Activated naive CD8-positive, alpha-beta T cell treated with anti-CD3 and anti-CD28 coated beads, Interleukin-2, amount 50 U/mL, for 24 hours (primary cell): Measurements from ENCODE around the gene ACKR1.
A peak's percentile ranks its signal among the peaks of the same experiment; 100 is the strongest.

Experiments used
- ATAC-seq: fragments of 150-1000 bp; cut with Tn5 transposase; one replicate; pipeline ENCODE4 v1.10.0; 2021
- DNase-seq: peaks from one replicate; pipeline ENCODE4 v3.0.0; 2021
- H3K27ac Mint-ChIP-seq: one replicate; pipeline ENCODE4 v1.8.0; 2021; ENCODE audit warnings: mild to moderate bottlenecking, mixed read lengths
- H3K27me3 Mint-ChIP-seq: one replicate; pipeline ENCODE4 v1.8.0; 2021; ENCODE audit warnings: mixed read lengths
- H3K36me3 Mint-ChIP-seq: one replicate; pipeline ENCODE4 v1.8.0; 2021; ENCODE audit warnings: low read depth, mixed read lengths
- H3K4me1 Mint-ChIP-seq: one replicate; pipeline ENCODE4 v1.8.0; 2021; ENCODE audit warnings: mixed read lengths
- H3K4me3 Mint-ChIP-seq: one replicate; pipeline ENCODE4 v1.8.0; 2021; ENCODE audit warnings: mild to moderate bottlenecking, moderate library complexity, mixed read lengths
- H3K9me3 Mint-ChIP-seq: one replicate; pipeline ENCODE4 v1.8.0; 2021; ENCODE audit warnings: mixed read lengths

Gene ACKR1

DNA sequence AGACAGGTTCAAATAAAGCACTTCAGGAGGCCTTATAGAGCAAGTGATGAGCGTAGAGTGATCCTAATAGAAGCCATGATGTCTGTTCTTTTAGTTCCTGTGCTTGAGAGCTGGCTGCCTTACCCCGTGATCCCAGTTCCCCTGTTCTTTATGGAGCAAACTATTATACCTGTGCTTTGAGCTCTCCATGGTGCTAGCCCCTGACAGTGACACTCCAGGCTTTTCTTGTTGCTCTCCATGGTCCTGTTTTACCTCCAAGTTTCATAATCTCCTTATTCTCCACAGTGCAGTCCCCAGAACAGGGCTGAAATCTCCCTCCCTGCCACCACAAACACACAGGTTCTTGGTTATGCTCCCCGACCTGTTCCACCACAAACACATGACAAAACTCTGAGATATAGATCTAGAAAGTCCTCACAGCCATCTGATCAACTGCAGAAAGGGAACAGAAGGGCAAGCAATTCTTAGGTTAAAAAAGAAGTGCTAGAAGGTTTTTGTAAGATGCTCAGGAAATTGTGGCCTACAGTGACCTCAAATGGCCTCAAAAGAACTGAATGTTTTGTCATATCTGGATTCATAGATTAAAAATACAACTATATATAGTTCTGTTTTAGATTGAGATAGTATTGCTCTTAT, 27.3 kb upstream of the ACKR1 start:
- Mint-ChIP-seq H3K27ac (no peak overlapping the region), H3K36me3 (no peaks in the 10 kb centered on the region), H3K4me3 (no peak overlapping the region), H3K4me1 (no peaks in the 10 kb centered on the region), H3K9me3 (no peaks in the 10 kb centered on the region), H3K27me3 (peaks cover 41% of the 10 kb centered on the region)
- peak; percentile 20 for ATAC-seq
- peak; percentile 27 for DNase-seq

DNA sequence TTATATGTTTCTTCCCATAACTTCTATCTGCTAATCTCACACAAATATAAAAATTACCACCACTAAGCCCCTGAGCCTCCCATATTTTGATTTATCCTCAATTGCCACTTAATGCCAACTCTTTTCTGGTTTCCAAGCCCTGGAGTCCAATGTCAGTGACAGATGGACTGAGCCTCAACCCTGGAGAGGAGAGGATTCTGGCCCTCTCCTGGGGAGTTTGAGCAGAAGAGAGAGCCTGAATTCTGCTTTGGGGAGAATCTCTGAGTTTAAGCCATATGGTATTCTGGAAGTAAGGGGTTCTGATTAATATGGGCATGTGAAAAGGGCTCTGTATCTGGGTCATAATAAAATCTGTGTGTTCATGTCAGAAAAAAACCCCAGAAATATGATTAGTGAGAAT, 24.8 kb upstream of the ACKR1 start:
- no peak overlapping the region for H3K27ac Mint-ChIP-seq
- DNase-seq = no peak
- no peaks in the 10 kb centered on the region for H3K4me1 Mint-ChIP-seq
- no peaks in the 10 kb centered on the region for H3K36me3 Mint-ChIP-seq
- no peak for ATAC-seq
- no peak overlapping the region for H3K4me3 Mint-ChIP-seq
- H3K27me3 Mint-ChIP-seq = peaks cover 40% of the 10 kb centered on the region
- no peaks in the 10 kb centered on the region for H3K9me3 Mint-ChIP-seq

DNA sequence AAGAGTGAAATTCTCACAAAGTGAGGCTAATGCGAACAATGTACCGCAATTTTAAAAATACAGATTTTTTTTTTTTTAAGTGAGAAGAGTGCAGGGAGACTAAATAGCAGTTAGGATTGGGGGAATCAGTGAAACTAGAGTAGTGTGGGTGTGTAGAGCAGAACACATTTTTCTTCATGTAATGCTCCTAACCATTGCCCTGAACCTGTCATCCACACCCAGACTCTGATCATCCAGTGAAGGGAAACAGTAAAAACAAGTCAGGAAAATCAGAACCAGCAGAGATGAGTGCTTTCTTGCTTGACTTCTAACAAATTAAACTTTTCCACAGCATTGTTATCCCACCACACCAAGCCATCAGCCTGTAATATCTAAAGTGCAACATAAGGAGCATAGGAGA, 24.2 kb upstream of the ACKR1 start:
- no peak for DNase-seq
- H3K4me3 Mint-ChIP-seq = no peak overlapping the region
- H3K4me1 Mint-ChIP-seq = no peaks in the 10 kb centered on the region
- no peak for ATAC-seq
- no peaks in the 10 kb centered on the region for H3K9me3 Mint-ChIP-seq
- no peaks in the 10 kb centered on the region for H3K36me3 Mint-ChIP-seq
- H3K27me3 Mint-ChIP-seq = peaks cover 40% of the 10 kb centered on the region
- H3K27ac Mint-ChIP-seq = no peak overlapping the region

DNA sequence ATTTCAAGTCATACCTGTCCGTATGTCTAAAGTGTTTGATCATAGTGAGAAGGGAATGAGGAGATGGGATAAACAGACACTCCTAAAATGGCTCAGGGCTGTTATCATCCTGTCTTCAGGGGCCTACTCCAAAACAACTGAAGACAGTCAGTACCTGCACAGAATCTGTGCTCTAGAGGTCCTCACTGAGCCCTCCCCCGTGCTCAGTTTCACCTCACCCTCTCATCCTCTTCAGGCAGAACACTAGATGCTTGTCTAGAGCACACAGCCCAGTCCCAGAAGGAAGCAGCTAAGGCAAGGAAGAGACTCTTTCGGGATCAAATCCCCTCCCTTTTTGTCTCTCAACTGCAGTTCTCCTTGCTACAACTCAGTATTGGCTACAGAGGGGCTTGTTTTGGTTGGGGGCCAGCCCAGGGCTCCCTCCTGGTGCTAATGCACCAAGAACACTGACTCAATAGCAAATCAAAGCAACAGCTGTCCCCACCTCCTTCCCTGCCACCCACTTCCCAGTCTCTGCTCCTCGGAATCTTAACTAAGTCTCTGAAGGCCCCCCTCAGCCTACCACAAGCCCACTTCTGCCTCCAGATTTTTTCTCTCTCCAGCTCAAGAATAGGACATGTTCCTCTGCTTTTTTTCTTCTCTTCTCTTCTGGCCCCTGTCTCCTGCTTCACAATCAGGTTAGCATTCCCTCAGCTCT, 23.2 kb upstream of the ACKR1 start:
- ATAC-seq (no peak), DNase-seq (no peak)
- Mint-ChIP-seq H3K9me3 (no peaks in the 10 kb centered on the region), H3K27me3 (peaks cover 41% of the 10 kb centered on the region), H3K27ac (no peak overlapping the region), H3K4me3 (no peak overlapping the region), H3K4me1 (no peaks in the 10 kb centered on the region), H3K36me3 (no peaks in the 10 kb centered on the region)

DNA sequence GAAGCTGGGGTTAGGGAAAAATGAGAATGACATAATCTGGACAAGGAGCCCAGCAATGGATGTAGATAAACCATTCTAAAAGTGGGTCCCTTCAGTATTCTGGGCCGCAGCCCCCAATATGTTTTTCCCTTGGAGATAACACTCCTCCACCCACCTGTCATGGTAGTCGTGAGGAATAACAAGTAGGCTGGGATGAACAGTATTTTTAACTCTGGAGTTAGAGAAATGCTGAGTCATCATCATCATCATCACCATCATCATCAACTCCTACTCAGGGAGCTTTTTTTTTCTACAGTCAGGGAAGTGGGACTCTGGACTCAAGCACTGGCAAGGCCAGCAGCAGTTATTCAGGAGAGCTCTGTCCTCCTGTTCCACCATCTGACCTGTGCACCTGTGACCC, 20.5 kb upstream of the ACKR1 start:
- Mint-ChIP-seq H3K4me1 (no peaks in the 10 kb centered on the region), H3K27ac (no peak overlapping the region), H3K4me3 (no peak overlapping the region), H3K27me3 (peaks cover 63% of the 10 kb centered on the region), H3K9me3 (no peaks in the 10 kb centered on the region), H3K36me3 (no peaks in the 10 kb centered on the region)
- DNase-seq (no peak), ATAC-seq (no peak)

DNA sequence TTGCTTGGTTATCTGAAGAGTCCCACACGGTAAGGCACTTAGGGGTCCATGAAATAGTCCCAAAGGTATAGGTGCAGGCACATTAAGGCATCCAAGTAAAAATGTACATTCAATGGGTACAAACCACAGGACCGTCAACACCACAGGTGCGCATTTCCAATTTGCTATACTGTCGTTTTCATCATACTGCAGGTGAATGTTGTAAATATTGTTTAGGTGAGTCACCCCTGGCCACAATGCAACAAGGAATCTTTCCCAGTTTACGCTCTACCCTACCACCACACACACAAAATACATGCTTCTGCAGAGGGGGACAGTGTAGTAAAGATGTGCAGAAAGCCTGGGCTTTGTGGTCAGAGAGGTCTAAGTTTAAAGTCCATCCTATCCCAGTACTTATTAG, 19.6 kb upstream of the ACKR1 start:
- H3K4me3 Mint-ChIP-seq = no peak overlapping the region
- no peaks in the 10 kb centered on the region for H3K36me3 Mint-ChIP-seq
- H3K9me3 Mint-ChIP-seq = no peaks in the 10 kb centered on the region
- no peaks in the 10 kb centered on the region for H3K4me1 Mint-ChIP-seq
- DNase-seq = no peak
- peaks cover 64% of the 10 kb centered on the region for H3K27me3 Mint-ChIP-seq
- ATAC-seq = no peak
- H3K27ac Mint-ChIP-seq = no peak overlapping the region

DNA sequence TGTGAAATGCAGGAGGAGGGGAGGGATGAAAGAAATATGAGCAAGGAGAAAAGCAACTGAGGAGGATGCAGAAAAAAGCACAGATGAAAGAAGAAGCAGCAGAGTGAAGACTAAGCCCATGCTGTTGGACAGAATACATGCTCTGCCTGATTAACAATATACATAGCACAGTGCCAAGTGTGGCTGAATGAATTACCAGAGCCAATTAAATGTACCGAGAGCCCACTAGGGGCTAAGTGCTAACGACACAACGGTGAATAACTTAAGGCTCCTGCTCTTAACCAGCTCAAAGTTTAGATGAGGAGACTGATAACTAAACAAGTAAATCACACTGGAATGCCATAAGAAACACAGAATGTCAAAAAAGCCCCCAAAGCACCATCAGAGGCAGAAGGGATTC, 17.6 kb upstream of the ACKR1 start:
- no peak overlapping the region for H3K4me3 Mint-ChIP-seq
- ATAC-seq (no peak), DNase-seq (no peak)
- no peaks in the 10 kb centered on the region for H3K9me3 Mint-ChIP-seq
- no peaks in the 10 kb centered on the region for H3K36me3 Mint-ChIP-seq
- no peaks in the 10 kb centered on the region for H3K4me1 Mint-ChIP-seq
- no peak overlapping the region for H3K27ac Mint-ChIP-seq
- peaks cover 70% of the 10 kb centered on the region for H3K27me3 Mint-ChIP-seq

DNA sequence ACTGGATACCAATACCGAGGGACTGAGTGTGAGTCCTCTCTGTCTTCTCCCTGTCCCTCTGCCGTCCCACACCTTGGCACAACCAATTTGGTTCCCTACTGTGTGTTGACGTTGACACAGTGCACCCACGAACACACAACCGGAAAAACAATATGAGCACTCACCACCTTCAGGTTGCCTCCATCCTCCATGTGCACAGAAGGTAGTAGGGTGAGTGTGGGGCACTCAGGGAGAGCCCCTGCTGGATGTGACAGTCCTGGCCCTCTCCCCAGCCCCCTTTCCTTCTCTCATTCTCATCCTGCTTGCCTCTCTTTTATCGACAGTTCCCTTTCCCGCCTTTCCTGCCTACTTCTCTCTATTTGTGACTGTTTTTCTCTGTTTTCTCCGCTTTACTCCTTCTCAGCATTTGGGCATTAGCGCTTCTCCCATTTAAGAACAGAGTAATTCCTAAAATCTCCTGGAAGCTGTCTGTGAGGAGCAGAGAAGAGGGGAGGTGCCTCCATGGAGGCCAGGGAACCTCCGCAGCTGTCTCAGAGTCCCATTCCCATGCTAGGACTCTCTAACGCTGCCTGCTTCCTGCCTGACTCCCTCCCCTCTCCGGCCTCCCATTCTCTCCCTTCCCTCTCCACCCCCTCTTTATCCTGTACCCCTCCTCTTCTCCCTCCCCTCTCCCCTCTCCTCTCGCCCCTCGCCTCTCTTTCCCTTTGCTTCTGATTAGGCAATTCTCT, 16.9 kb upstream of the ACKR1 start:
- no peaks in the 10 kb centered on the region for H3K36me3 Mint-ChIP-seq
- ATAC-seq (no peak), DNase-seq (no peak)
- H3K27me3 Mint-ChIP-seq = peaks cover 70% of the 10 kb centered on the region
- no peak overlapping the region for H3K4me3 Mint-ChIP-seq
- H3K9me3 Mint-ChIP-seq = no peaks in the 10 kb centered on the region
- no peaks in the 10 kb centered on the region for H3K4me1 Mint-ChIP-seq
- no peak overlapping the region for H3K27ac Mint-ChIP-seq

DNA sequence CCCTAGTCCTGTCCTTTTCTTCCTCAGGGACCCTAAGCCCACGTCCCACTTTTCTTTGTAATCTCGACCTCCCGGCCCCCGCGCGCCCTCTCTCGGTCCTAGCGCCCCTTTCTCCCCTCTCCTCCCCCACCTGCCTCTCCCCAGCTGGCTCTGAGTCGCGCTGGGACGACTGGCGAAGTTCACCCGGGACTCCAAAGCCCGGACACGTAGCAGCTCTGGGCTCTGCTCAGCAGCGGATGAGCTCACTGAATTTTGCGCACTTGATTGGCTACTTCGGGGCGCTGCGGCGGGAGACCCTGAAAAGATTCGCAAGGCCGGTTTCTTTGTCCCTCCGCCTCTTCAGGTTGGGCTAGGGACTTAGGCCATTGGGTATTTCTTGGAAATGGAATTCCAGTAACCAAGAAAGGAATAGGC, 16.3 kb upstream of the ACKR1 start:
- Mint-ChIP-seq H3K9me3 (no peaks in the 10 kb centered on the region), H3K4me1 (no peaks in the 10 kb centered on the region)

DNA sequence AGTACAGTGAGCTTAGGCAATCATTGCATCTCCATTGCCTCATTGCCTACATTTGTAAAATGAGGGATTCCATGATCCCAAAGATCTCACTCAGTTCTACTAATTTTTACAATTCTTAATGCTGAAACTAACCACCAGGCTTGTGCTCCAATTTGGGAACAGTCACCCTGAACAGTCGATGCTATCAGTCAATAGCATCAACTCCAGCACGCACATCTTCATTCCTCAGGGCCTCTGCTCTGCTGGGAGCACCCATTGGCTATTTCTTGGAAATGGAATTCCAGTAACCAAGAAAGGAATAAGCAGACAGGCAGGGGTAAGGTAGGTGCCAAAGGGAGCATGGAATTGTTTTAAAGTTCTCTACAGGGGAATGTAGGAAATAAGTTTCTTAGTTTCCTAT, 14.2 kb upstream of the ACKR1 start:
- DNase-seq (no peak), ATAC-seq (no peak)
- H3K4me1 Mint-ChIP-seq = no peaks in the 10 kb centered on the region
- peaks cover 57% of the 10 kb centered on the region for H3K27me3 Mint-ChIP-seq
- H3K9me3 Mint-ChIP-seq = no peaks in the 10 kb centered on the region
- H3K4me3 Mint-ChIP-seq = no peak overlapping the region
- H3K36me3 Mint-ChIP-seq = no peaks in the 10 kb centered on the region
- H3K27ac Mint-ChIP-seq = no peak overlapping the region

More for the DNA sequence above, 16.3 kb upstream of the ACKR1 start:
- Mint-ChIP-seq H3K27ac (no peak overlapping the region), H3K27me3 (peaks cover 68% of the 10 kb centered on the region), H3K36me3 (no peaks in the 10 kb centered on the region), H3K4me3 (peak overlapping the region; percentile 25)
- DNase-seq (peak; percentile 16), ATAC-seq (peak; percentile 61)

DNA sequence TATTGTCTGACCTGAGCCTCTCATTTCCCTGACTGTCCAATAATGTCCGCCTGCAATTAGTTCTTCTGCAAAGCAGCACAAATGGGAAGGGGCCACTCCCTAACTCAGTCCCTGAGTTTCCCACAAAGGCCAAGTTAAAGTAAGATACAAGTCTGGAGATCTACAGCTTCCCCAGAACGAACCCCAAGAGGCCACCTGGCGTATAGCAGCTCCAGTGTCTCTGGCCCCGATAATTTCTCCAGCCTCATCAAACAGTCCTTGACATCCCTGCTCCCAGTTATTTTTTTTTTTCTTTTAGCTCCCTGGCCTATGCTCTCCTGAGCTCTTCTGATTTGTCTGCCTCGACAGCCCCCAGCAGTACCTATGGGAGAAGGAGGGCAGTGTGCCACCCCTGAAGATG, 8.1 kb upstream of the ACKR1 start:
- no peak for DNase-seq
- Mint-ChIP-seq H3K27ac (no peak overlapping the region), H3K9me3 (no peaks in the 10 kb centered on the region), H3K4me3 (no peak overlapping the region), H3K4me1 (peaks cover 9% of the 10 kb centered on the region), H3K36me3 (no peaks in the 10 kb centered on the region), H3K27me3 (peaks cover 23% of the 10 kb centered on the region)
- no peak for ATAC-seq

DNA sequence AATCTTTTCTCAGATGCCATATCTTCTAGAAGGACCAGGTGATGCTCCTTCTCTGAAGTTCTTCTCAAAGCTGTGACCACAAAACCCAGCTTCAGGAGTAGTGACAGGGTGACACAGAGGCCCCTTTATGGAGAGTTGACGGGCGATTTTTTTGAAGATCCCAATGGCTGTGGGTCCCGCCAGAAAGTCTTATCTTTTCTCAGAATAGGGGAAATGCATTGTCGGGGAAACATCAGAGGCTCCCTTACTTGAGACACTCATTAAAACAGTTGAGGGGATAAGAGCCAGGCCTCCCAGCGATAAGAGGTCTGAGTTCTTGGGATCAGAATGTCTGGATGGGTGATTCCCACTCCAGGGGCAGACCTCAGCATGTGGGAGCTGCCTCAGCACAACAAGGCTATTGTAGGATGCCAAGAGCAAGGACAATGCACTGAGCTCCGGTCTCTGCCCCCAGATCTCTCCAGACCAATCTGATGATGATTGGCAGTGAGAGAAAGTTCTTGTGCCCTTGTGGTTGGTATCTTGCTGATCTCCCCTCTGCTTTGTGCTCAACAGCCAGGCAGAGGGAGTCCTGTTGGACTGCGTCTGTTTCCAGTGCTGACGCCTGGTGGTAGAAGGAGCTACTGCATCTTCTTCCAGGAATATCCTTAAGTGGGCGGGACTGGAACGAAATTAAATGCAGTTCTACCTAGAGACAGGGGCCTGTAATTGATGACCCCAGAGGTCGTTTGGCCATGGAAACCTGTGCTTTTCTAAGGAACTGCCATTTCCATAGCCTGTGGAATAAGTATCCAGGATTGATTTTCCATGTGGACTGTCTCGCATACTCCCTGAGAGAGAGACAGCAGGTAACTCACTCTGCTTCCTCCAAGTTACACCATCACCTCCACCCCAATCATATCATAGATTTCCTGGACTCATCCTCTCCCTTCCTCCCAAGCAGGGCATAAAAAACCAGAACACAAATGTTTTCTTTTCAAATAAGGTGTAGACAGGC, 6.8 kb upstream of the ACKR1 start:
- H3K36me3 Mint-ChIP-seq = no peaks in the 10 kb centered on the region

DNA sequence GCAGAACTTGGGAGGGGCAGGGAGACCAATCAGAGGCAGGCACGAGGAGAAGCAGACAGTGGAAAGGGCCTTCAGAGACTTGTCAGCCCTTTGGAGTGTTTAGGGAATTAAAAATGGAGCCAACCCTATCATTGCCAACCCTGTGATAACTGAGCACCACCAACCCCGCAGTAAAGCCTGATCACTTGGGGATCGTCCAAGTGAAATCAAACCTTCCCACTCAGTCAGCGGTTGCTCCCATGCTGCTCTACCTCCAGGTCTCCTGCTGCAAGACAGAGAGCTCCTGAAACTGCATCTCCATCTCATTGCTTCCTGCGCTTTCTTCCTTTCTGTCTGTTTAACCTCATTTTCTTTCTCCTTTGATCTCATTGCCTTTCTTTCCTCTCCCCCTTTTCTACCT, 4.8 kb upstream of the ACKR1 start:
- H3K27ac Mint-ChIP-seq = no peak overlapping the region
- DNase-seq (no peak), ATAC-seq (no peak)
- peaks cover 34% of the 10 kb centered on the region for H3K27me3 Mint-ChIP-seq
- H3K36me3 Mint-ChIP-seq = no peaks in the 10 kb centered on the region
- H3K4me1 Mint-ChIP-seq = peaks cover 19% of the 10 kb centered on the region
- no peaks in the 10 kb centered on the region for H3K9me3 Mint-ChIP-seq
- no peak overlapping the region for H3K4me3 Mint-ChIP-seq

More for the DNA sequence above, 6.8 kb upstream of the ACKR1 start:
- DNase-seq (peak; percentile 70), ATAC-seq (peak; percentile 61)
- H3K9me3 Mint-ChIP-seq = no peaks in the 10 kb centered on the region
- no peak overlapping the region for H3K4me3 Mint-ChIP-seq
- peaks cover 12% of the 10 kb centered on the region for H3K4me1 Mint-ChIP-seq
- no peak overlapping the region for H3K27ac Mint-ChIP-seq
- H3K27me3 Mint-ChIP-seq = peaks cover 26% of the 10 kb centered on the region

DNA sequence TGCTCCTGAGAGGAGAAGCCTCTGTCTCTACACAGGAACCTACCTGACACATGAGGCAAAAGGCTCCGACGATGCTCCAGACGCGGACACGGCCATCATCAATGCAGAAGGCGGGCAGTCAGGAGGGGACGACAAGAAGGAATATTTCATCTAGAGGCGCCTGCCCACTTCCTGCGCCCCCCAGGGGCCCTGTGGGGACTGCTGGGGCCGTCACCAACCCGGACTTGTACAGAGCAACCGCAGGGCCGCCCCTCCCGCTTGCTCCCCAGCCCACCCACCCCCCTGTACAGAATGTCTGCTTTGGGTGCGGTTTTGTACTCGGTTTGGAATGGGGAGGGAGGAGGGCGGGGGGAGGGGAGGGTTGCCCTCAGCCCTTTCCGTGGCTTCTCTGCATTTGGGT, 3.9 kb upstream of the ACKR1 start:
- Mint-ChIP-seq H3K4me1 (peaks cover 19% of the 10 kb centered on the region), H3K4me3 (no peak overlapping the region), H3K27me3 (peaks cover 42% of the 10 kb centered on the region), H3K36me3 (no peaks in the 10 kb centered on the region), H3K9me3 (no peaks in the 10 kb centered on the region), H3K27ac (no peak overlapping the region)
- ATAC-seq = no peak
- DNase-seq = no peak
